OCI-LY1 (cell line): ENCODE data around the gene CDHR3.

Experiments used
- H2AFZ ChIP-seq: fragments of 200-600 bp; sonication (generic), shearing (Covaris generic); 2 replicates; pipeline ENCODE4 v1.6.0; 2014; ENCODE audit warnings: antibody characterized with exemption, mild to moderate bottlenecking, low read length
- H3F3A ChIP-seq: fragments of 200-600 bp; sonication (generic), shearing (Covaris generic); 2 replicates; pipeline ENCODE4 v1.6.0; 2014; ENCODE audit warnings: mild to moderate bottlenecking, antibody characterized with exemption, low read length, moderate library complexity; ENCODE audit not compliant: insufficient read depth
- H3K27ac ChIP-seq: fragments of 200-600 bp; sonication (generic); 2 replicates; pipeline ENCODE4 v1.5.1; 2014; ENCODE audit warnings: low read length, mixed run types, mild to moderate bottlenecking, low read depth; ENCODE audit not compliant: poor library complexity, severe bottlenecking
- H3K27me3 ChIP-seq: fragments of 200-600 bp; sonication (generic); 2 replicates; pipeline ENCODE4 v1.6.0; 2014; ENCODE audit warnings: antibody characterized with exemption, mild to moderate bottlenecking, low read length, moderate library complexity; ENCODE audit not compliant: insufficient read depth
- H3K36me3 ChIP-seq: fragments of 200-600 bp; sonication (generic); 2 replicates; pipeline ENCODE4 v1.6.1; 2014; ENCODE audit warnings: mild to moderate bottlenecking, antibody characterized with exemption, low read length, moderate library complexity, mixed read lengths; ENCODE audit not compliant: insufficient read depth
- H3K4me1 ChIP-seq: fragments of 200-600 bp; sonication (generic); 2 replicates; pipeline ENCODE4 v1.5.1; 2014; ENCODE audit warnings: mild to moderate bottlenecking, low read length, moderate library complexity; ENCODE audit not compliant: insufficient read depth, severe bottlenecking
- H3K4me2 ChIP-seq: fragments of 200-600 bp; sonication (generic), shearing (Covaris generic); 2 replicates; pipeline ENCODE4 v1.6.1; 2014; ENCODE audit warnings: low read length
- H3K4me3 ChIP-seq: fragments of 200-600 bp; sonication (generic); 2 replicates; pipeline ENCODE4 v1.5.1; 2014; ENCODE audit warnings: low read length, low read depth, mild to moderate bottlenecking, mixed read lengths; ENCODE audit not compliant: poor library complexity, severe bottlenecking
- H3K79me2 ChIP-seq: fragments of 200-600 bp; shearing (Covaris generic); 2 replicates; pipeline ENCODE4 v1.6.1; 2016; ENCODE audit warnings: mixed run types, low read length, mixed read lengths; ENCODE audit not compliant: insufficient read depth
- H3K9ac ChIP-seq: fragments of 200-600 bp; sonication (generic), shearing (Covaris generic); 2 replicates; pipeline ENCODE4 v1.6.1; 2014; ENCODE audit warnings: mild to moderate bottlenecking, low read length, mixed read lengths
- H3K9me2 ChIP-seq: fragments of 200-600 bp; sonication (generic), shearing (Covaris generic); 2 replicates; pipeline ENCODE4 v1.6.1; 2014; ENCODE audit warnings: low read depth, mild to moderate bottlenecking, low read length, mixed read lengths
- H3K9me3 ChIP-seq: fragments of 200-600 bp; shearing (Covaris generic); 2 replicates; pipeline ENCODE4 v1.6.1; 2014; ENCODE audit warnings: low read length, mixed read lengths
- H4K20me1 ChIP-seq: fragments of 200-600 bp; sonication (generic), shearing (Covaris generic); 2 replicates; pipeline ENCODE4 v1.6.0; 2016; ENCODE audit warnings: mild to moderate bottlenecking, low read length; ENCODE audit not compliant: insufficient read depth
- CTCF ChIP-seq: fragments of 200-600 bp; sonication (generic), shearing (Covaris generic); IDR thresholded peaks from 2 replicates; pipeline ENCODE4 v1.5.1; 2017; ENCODE audit warnings: mild to moderate bottlenecking, antibody characterized with exemption, low read length, moderate library complexity, mixed read lengths
- EZH2 ChIP-seq: fragments of 200-600 bp; sonication (generic), shearing (Covaris generic); IDR thresholded peaks from 2 replicates; pipeline ENCODE4 v1.8.0; 2017; ENCODE audit warnings: borderline replicate concordance, mixed run types, mild to moderate bottlenecking, antibody characterized with exemption, low read length, moderate library complexity, mixed read lengths

The CDHR3 gene

GRCh38 chr7:105963038-105963667 is at the start of gene CDHR3:
TSS of gene CDHR3 (plus strand) at chr7:105963264. CDS start at chr7:105963319, 55 bp downstream.
- Histone ChIP-seq H3K27me3 (no peaks in the 10 kb centered on the region; the same call in 1 of the 2 replicates), H3K4me3 (no peak within 1 kb of the TSS), H3K36me3 (no peaks in the 10 kb centered on the region), H2AFZ (no peak within 1 kb of the TSS), H3K9me2 (no peaks in the 10 kb centered on the region), H4K20me1 (no peaks in the 10 kb centered on the region), H3K4me1 (no peaks in the 10 kb centered on the region), H3F3A (no peaks in the 10 kb centered on the region), H3K27ac (no peak within 1 kb of the TSS), H3K79me2 (no peaks in the 10 kb centered on the region), H3K4me2 (no peak within 1 kb of the TSS), H3K9me3 (no peaks in the 10 kb centered on the region), H3K9ac (no peak within 1 kb of the TSS)
- TF ChIP-seq CTCF (no peak), EZH2 (no peak)

GRCh38 chr7:105913947-105914346 is 49.1 kb upstream of the CDHR3 start:
- H3F3A ChIP-seq = no peaks in the 10 kb centered on the region
- no peak for TF ChIP-seq EZH2
- no peak for TF ChIP-seq CTCF
- H4K20me1 ChIP-seq = no peaks in the 10 kb centered on the region
- no peaks in the 10 kb centered on the region for H3K79me2 ChIP-seq
- H3K4me2 ChIP-seq = no peak overlapping the region
- H3K4me1 ChIP-seq = no peaks in the 10 kb centered on the region
- H3K9ac ChIP-seq = no peak overlapping the region
- H3K36me3 ChIP-seq = no peaks in the 10 kb centered on the region
- H3K9me3 ChIP-seq = no peaks in the 10 kb centered on the region
- peaks cover 2% of the 10 kb centered on the region; the same call in 1 of the 2 replicates for H3K27me3 ChIP-seq
- no peaks in the 10 kb centered on the region for H3K9me2 ChIP-seq
- no peak overlapping the region for H2AFZ ChIP-seq
- no peak overlapping the region for H3K4me3 ChIP-seq
- no peak overlapping the region for H3K27ac ChIP-seq

- no peaks in the 10 kb centered on the region for H3K36me3 ChIP-seq
- H3K4me1 ChIP-seq = no peaks in the 10 kb centered on the region
- H3K9me2 ChIP-seq = no peaks in the 10 kb centered on the region
- no peak overlapping the region for H2AFZ ChIP-seq
- no peaks in the 10 kb centered on the region for H3K79me2 ChIP-seq
- no peak overlapping the region for H3K9ac ChIP-seq
- H3K27ac ChIP-seq = no peak overlapping the region
- H3K4me2 ChIP-seq = no peak overlapping the region
- H3K27me3 ChIP-seq = no peaks in the 10 kb centered on the region
- H3K4me3 ChIP-seq = no peak overlapping the region
- no peaks in the 10 kb centered on the region for H3F3A ChIP-seq
- no peak for TF ChIP-seq EZH2
- TF ChIP-seq CTCF = no peak
- no peaks in the 10 kb centered on the region for H4K20me1 ChIP-seq
- H3K9me3 ChIP-seq = no peaks in the 10 kb centered on the region
Observed at GRCh38 chr7:105916603-105917002, 46.5 kb upstream of the CDHR3 start.
